Nephron progenitor cell (in vitro differentiated cells): ENCODE measurements around the gene GNGT1.

Experiments
- DNase-seq: peaks from one replicate; pipeline ENCODE4 v3.0.0; 2021
- H3K27ac Mint-ChIP-seq: 2 replicates; pipeline ENCODE4 v1.8.0; 2021; ENCODE audit warnings: mild to moderate bottlenecking, moderate library complexity, mixed read lengths
- H3K27me3 Mint-ChIP-seq: 2 replicates; pipeline ENCODE4 v1.8.0; 2021; ENCODE audit warnings: mild to moderate bottlenecking, low read depth, mixed read lengths; ENCODE audit not compliant: poor library complexity
- H3K36me3 Mint-ChIP-seq: 2 replicates; pipeline ENCODE4 v1.8.0; 2021; ENCODE audit warnings: low read depth, mixed read lengths
- H3K4me1 Mint-ChIP-seq: 2 replicates; pipeline ENCODE4 v1.8.0; 2021; ENCODE audit warnings: mixed read lengths
- H3K4me3 Mint-ChIP-seq: 2 replicates; pipeline ENCODE4 v1.8.0; 2021; ENCODE audit warnings: mild to moderate bottlenecking, moderate library complexity, mixed read lengths
- H3K9me3 Mint-ChIP-seq: 2 replicates; pipeline ENCODE4 v1.8.0; 2021; ENCODE audit warnings: mild to moderate bottlenecking, moderate library complexity, mixed read lengths
- CTCF ChIP-seq: fragments of 200-600 bp; sonication (generic); IDR thresholded peaks from 2 replicates; pipeline ENCODE4 v1.5.0; 2021; ENCODE audit warnings: antibody characterized with exemption

GNGT1 gene

GRCh38 chr7:93931655-93932054 is 25.3 kb downstream of the GNGT1 start:
- Mint-ChIP-seq H3K27ac (no peak overlapping the region), H3K36me3 (peaks cover 9% of the 10 kb centered on the region), H3K9me3 (no peaks in the 10 kb centered on the region), H3K4me3 (no peak overlapping the region), H3K4me1 (no peaks in the 10 kb centered on the region), H3K27me3 (peaks cover 17% of the 10 kb centered on the region)
- TF ChIP-seq CTCF: no peak
- DNase-seq: no peak

- no peak for DNase-seq
- Mint-ChIP-seq H3K36me3 (no peaks in the 10 kb centered on the region), H3K9me3 (peaks cover 5% of the 10 kb centered on the region), H3K4me1 (no peaks in the 10 kb centered on the region), H3K27me3 (peaks cover 15% of the 10 kb centered on the region), H3K27ac (no peak overlapping the region), H3K4me3 (no peak overlapping the region)
- no peak for TF ChIP-seq CTCF
Observed at GRCh38 chr7:93933156-93933555, 26.8 kb downstream of the GNGT1 start.

GRCh38 chr7:93935102-93935501 is 28.7 kb downstream of the GNGT1 start:
- H3K4me1 Mint-ChIP-seq: peaks cover 12% of the 10 kb centered on the region
- no peak overlapping the region for H3K27ac Mint-ChIP-seq
- H3K4me3 Mint-ChIP-seq: no peak overlapping the region
- H3K9me3 Mint-ChIP-seq: peaks cover 9% of the 10 kb centered on the region
- no peak for TF ChIP-seq CTCF
- H3K27me3 Mint-ChIP-seq: peaks cover 12% of the 10 kb centered on the region
- no peaks in the 10 kb centered on the region for H3K36me3 Mint-ChIP-seq
- DNase-seq: no peak

GRCh38 chr7:93937818-93938217 is 31.5 kb downstream of the GNGT1 start:
- Mint-ChIP-seq H3K4me1 (peaks cover 20% of the 10 kb centered on the region), H3K27ac (no peak overlapping the region), H3K4me3 (no peak overlapping the region), H3K9me3 (peaks cover 9% of the 10 kb centered on the region), H3K27me3 (peaks cover 3% of the 10 kb centered on the region), H3K36me3 (no peaks in the 10 kb centered on the region)
- DNase-seq: no peak
- no peak for TF ChIP-seq CTCF

GRCh38 chr7:93938293-93938692 is 31.9 kb downstream of the GNGT1 start:
- H3K36me3 Mint-ChIP-seq: no peaks in the 10 kb centered on the region
- DNase-seq: no peak
- no peak overlapping the region for H3K4me3 Mint-ChIP-seq
- H3K9me3 Mint-ChIP-seq: peaks cover 9% of the 10 kb centered on the region
- H3K27me3 Mint-ChIP-seq: peaks cover 3% of the 10 kb centered on the region
- H3K27ac Mint-ChIP-seq: peak overlapping the region; percentile 1
- TF ChIP-seq CTCF: no peak
- peaks cover 20% of the 10 kb centered on the region for H3K4me1 Mint-ChIP-seq

GRCh38 chr7:93941945-93942344 is 35.6 kb downstream of the GNGT1 start:
- peaks cover 20% of the 10 kb centered on the region for H3K4me1 Mint-ChIP-seq
- no peaks in the 10 kb centered on the region for H3K27me3 Mint-ChIP-seq
- no peak overlapping the region for H3K4me3 Mint-ChIP-seq
- no peaks in the 10 kb centered on the region for H3K36me3 Mint-ChIP-seq
- peaks cover 7% of the 10 kb centered on the region for H3K9me3 Mint-ChIP-seq
- TF ChIP-seq CTCF: no peak
- no peak for DNase-seq
- H3K27ac Mint-ChIP-seq: no peak overlapping the region
